GM12878 (cell line): ENCODE measurements around the gene PPDPF. TPM values are rescaled to one million over a fixed set of nuclear protein-coding genes. Genes with fewer than 3 reads are reported as not detected.

ENCODE experiments used
- ATAC-seq: fragments of 200-7000 bp; cut with Tn5 transposase; 3 replicates; pipeline ENCODE4 v1.9.1; 2020; ENCODE audit warnings: mild to moderate bottlenecking, moderate library complexity
- BruUV-seq: library from RNA; stranded (reverse); fragments of 400-500 nt; replicated peaks from 2 replicates; lab custom pipeline; 2021; lab: Mats Ljungman, UMichigan
- CTCF ChIA-PET: fragments of 300-600 bp; sonication (Branson Sonifier 250); formaldehyde crosslinking; extraction: SDS; loops from one replicate; lab custom pipeline; 2021; ENCODE audit warnings: inconsistent platforms; lab: Yijun Ruan, JAX
- POLR2A ChIA-PET: fragments of 350-600 bp; formaldehyde crosslinking; extraction: SDS; loops from one replicate; lab custom pipeline; 2021; ENCODE audit warnings: inconsistent platforms; lab: Charles Lee
- RAD21 ChIA-PET: fragments of 300-600 bp; sonication (Branson Sonifier 250); formaldehyde crosslinking; loops from one replicate; lab custom pipeline; 2023; ENCODE audit warnings: antibody characterized with exemption; ENCODE audit not compliant: unreplicated experiment; lab: Charles Lee
- SMC1A ChIA-PET: fragments of 300-600 bp; sonication (Branson Sonifier 250); formaldehyde crosslinking; loops from one replicate; lab custom pipeline; 2023; ENCODE audit not compliant: unreplicated experiment, uncharacterized antibody; lab: Charles Lee
- DNase-seq: peaks from one replicate; pipeline ENCODE4 v3.0.0-alpha.2; 2011; ENCODE audit warnings: low read depth, low spot score
- FAIRE-seq: peaks from 3 replicates; lab custom pipeline; 2011; peaks lifted over from hg19 to GRCh38; lab: Jason Lieb, UNC
- H2AFZ ChIP-seq: 2 replicates; pipeline ENCODE4 v1.6.0; 2011; ENCODE audit warnings: low read depth, low read length, control low read depth; ENCODE audit not compliant: control insufficient read depth
- H3K27ac ChIP-seq: 2 replicates; pipeline ENCODE4 v1.5.1; 2011; ENCODE audit warnings: control low read depth; ENCODE audit not compliant: control insufficient read depth, insufficient read depth
- H3K27me3 ChIP-seq, 2 experiments: replicated peaks in 1 of 2; 2 replicates each; pipeline versions ENCODE4 v1.6.0 to v1.6.1; 2011; ENCODE audit warnings: low read length in 1 of 2; ENCODE audit not compliant: control insufficient read depth in 2 of 2, insufficient read depth in 2 of 2
- H3K36me3 ChIP-seq, 2 experiments: 2 replicates each; pipeline ENCODE4 v1.5.1; 2011; ENCODE audit warnings: low read length in 1 of 2; ENCODE audit not compliant: control insufficient read depth in 2 of 2, insufficient read depth in 2 of 2
- H3K4me1 ChIP-seq: 2 replicates; pipeline ENCODE4 v1.6.1; 2011; ENCODE audit warnings: mild to moderate bottlenecking, low read length, moderate library complexity, mixed read lengths; ENCODE audit not compliant: control insufficient read depth, insufficient read depth
- H3K4me2 ChIP-seq: 2 replicates; pipeline ENCODE4 v1.6.0; 2011; ENCODE audit warnings: control low read depth; ENCODE audit not compliant: control insufficient read depth, insufficient read depth
- H3K4me3 ChIP-seq: fragments of 200-600 bp; sonication (generic); 2 replicates; pipeline ENCODE4 v1.5.1; 2016
- H3K79me2 ChIP-seq: 2 replicates; pipeline ENCODE4 v1.6.0; 2011; ENCODE audit warnings: low read length; ENCODE audit not compliant: control insufficient read depth, insufficient read depth
- H3K9ac ChIP-seq: 2 replicates; pipeline ENCODE4 v1.8.0; 2011; ENCODE audit warnings: low read length, control low read depth, mixed read lengths; ENCODE audit not compliant: control insufficient read depth, insufficient read depth
- H3K9me3 ChIP-seq: replicated peaks from 3 replicates; pipeline ENCODE4 v1.5.1; 2011; ENCODE audit warnings: mild to moderate bottlenecking, low read length; ENCODE audit not compliant: control insufficient read depth, insufficient read depth
- H4K20me1 ChIP-seq: 2 replicates; pipeline ENCODE4 v1.6.0; 2011; ENCODE audit not compliant: control insufficient read depth, insufficient read depth
- ASH2L ChIP-seq: fragments of 300-600, 200-600 bp; sonication (generic); IDR thresholded peaks from 2 replicates; pipeline ENCODE4 v1.6.1; 2017; ENCODE audit warnings: low read depth, mild to moderate bottlenecking, borderline replicate concordance
- CHD4 ChIP-seq: fragments of 200-600 bp; sonication (generic); IDR thresholded peaks from 2 replicates; pipeline ENCODE4 v1.6.1; 2016; ENCODE audit warnings: mild to moderate bottlenecking
- FOXK2 ChIP-seq: fragments of 450-650 bp; IDR thresholded peaks from 2 replicates; pipeline ENCODE4 v1.6.1; 2017; ENCODE audit warnings: mild to moderate bottlenecking, moderate library complexity
- IKZF2 ChIP-seq, 2 experiments: fragments of 450-650 bp; IDR thresholded peaks; 2 replicates each; pipeline ENCODE4 v1.6.1; 2017; ENCODE audit warnings: mild to moderate bottlenecking in 2 of 2, moderate library complexity in 2 of 2
- MAX ChIP-seq: IDR thresholded peaks from 2 replicates; pipeline ENCODE4 v1.6.1; 2012; ENCODE audit warnings: low read depth, low read length, improper control_type of control experiment
- MEF2A ChIP-seq: IDR thresholded peaks from 2 replicates; pipeline ENCODE4 v1.6.1; 2011; ENCODE audit warnings: low read depth, mild to moderate bottlenecking, low read length, moderate library complexity; ENCODE audit not compliant: insufficient read depth
- NFYA ChIP-seq: IDR thresholded peaks from 2 replicates; pipeline ENCODE4 v1.6.1; 2011; ENCODE audit warnings: low read depth, mild to moderate bottlenecking, low read length, improper control_type of control experiment, borderline replicate concordance
- PRDM15 ChIP-seq: fragments of 450-650 bp; formaldehyde crosslinking; IDR thresholded peaks from 2 replicates; pipeline ENCODE4 v1.4.0; 2020; ENCODE audit warnings: mild to moderate bottlenecking, moderate library complexity
- RELA ChIP-seq: fragments of 450-650 bp; IDR thresholded peaks from 2 replicates; pipeline ENCODE4 v1.8.0; 2014; ENCODE audit warnings: borderline replicate concordance; ENCODE audit not compliant: partially characterized antibody
- WGBS: methylation state at CpG from one replicate; pipeline ENCODE4 v1.1.6; 2016; ENCODE audit warnings: low lambda C conversion rate; ENCODE audit not compliant: insufficient replicate concordance, insufficient coverage; ENCODE audit errors: missing lambda C conversion rate; 5-methylcytosine and 5-hydroxymethylcytosine counted together
- in situ Hi-C: fragments of 300-500 bp; cut with MboI; formaldehyde crosslinking; loops from 9 replicates; pipeline ENCODE4 v1.14.3; 2018; ENCODE audit warnings: mixed read lengths
- intact Hi-C: fragments of 100-400 bp; cut with micrococcal nuclease; formaldehyde crosslinking; loops from one replicate; pipeline ENCODE4 v1.14.2; 2022; ENCODE audit not compliant: unreplicated experiment
- polyA plus RNA-seq, 11 experiments: library from polyadenylated mRNA; depleted of rRNA in 4 of 11; unstranded in 6 of 11; stranded (reverse) in 5 of 11; fragments of >200 nt; fragmentation: Nextera tagmentation in 4 of 11; fragmentation: Illumina TruSeq in 1 of 11; extraction: Ambion mirVana in 4 of 11; extraction: Trizol in 1 of 11; gene quantifications; 1 replicate in 1 of 11; 2 replicates in 10 of 11; pipeline versions ENCODE4 v1.2.1 to v1.2.3, GENCODE V29; 2011 to 2016; ENCODE audit warnings: inconsistent platforms in 2 of 11, missing spikeins in 2 of 11, low read depth in 1 of 11
- total RNA-seq, 4 experiments: library from RNA; depleted of rRNA in 3 of 4; stranded (reverse); fragments of >200 nt in 3 of 4; fragmentation: Illumina TruSeq in 1 of 4; extraction: Trizol in 1 of 4; gene quantifications; 2 replicates each; pipeline versions ENCODE4 v1.2.1 to v1.2.3, GENCODE V29; 2013 to 2021

Gene PPDPF
- total and polyA plus RNA-seq, 10 of the 15 experiments (the other 5 are each of a cell fraction or from before 2014, with no cell fraction given), result 0.32 to 154 (median 22.8) TPM

GRCh38 chr20:63538204-63539091, 17.9 kb downstream of the PPDPF start (continued):
- no peak for TF ChIP-seq NFYA
- TF ChIP-seq FOXK2, result no peak
- no peak for TF ChIP-seq ASH2L

- H3K27ac ChIP-seq, result no peak overlapping the region
- H3K4me2 ChIP-seq, result no peak overlapping the region
- ChIA-PET POLR2A (interaction anchor here (0.8 to 1.3 kb wide), 2 partner anchors 88 to 501 kb away, joined by 3 to 4 read pairs; partner anchors contain the start of gene GMEB2), CTCF (interaction anchor here (0.6 to 2.9 kb wide), 11 partner anchors 35 to 518 kb away, joined by 3 to 25 read pairs (median 4); partner anchors contain the start of genes HELZ2, LIME1 and TPD52L2), SMC1A (interaction anchor here (1.0 to 2.6 kb wide), 7 partner anchors 15 to 582 kb away, joined by 3 to 13 read pairs (median 4); partner anchors contain the start of genes FNDC11 and RTEL1), RAD21 (interaction anchor here (0.7 to 3.2 kb wide), 12 partner anchors 12 to 458 kb away, joined by 4 to 41 read pairs (median 16); partner anchors contain the start of genes GMEB2, HELZ2, PPDPF and RTEL1)
- no peaks in the 10 kb centered on the region for H3K79me2 ChIP-seq
- H3K27me3 ChIP-seq, result no peaks in the 10 kb centered on the region
- no peak overlapping the region for H3K9ac ChIP-seq
- TF ChIP-seq IKZF2 (IDR thresholded peaks at IDR 0.05), result no peak
- TF ChIP-seq PRDM15 (CRISPR knock-in tag), result no peak
- TF ChIP-seq MAX, result no peak
- TF ChIP-seq RELA, result no peak
- no peak for TF ChIP-seq MEF2A
- TF ChIP-seq CHD4, result no peak
- in situ Hi-C loops (no loop called here), intact Hi-C loops (loop anchor here (2.0 to 5.0 kb wide), 5 partner anchors 40 to 583 kb away; partner anchors contain the start of gene GMEB2)
- 82% methylated on average over 11 of the region's 12 CpGs for WGBS
- FAIRE-seq (no peak), ATAC-seq (no peak), DNase-seq (no peak)
- H3K36me3 ChIP-seq, result no peaks in the 10 kb centered on the region
- no peaks in the 10 kb centered on the region for H3K9me3 ChIP-seq
- peaks cover 26% of the 10 kb centered on the region for H3K4me1 ChIP-seq
- BruUV-seq, result no TSS peak
- no peak overlapping the region for H3K4me3 ChIP-seq
- no peak overlapping the region for H2AFZ ChIP-seq
- H4K20me1 ChIP-seq, result no peaks in the 10 kb centered on the region
Observed at GRCh38 chr20:63539092-63539430, 18.5 kb downstream of the PPDPF start.
